HG02610 (cell line): Measurements from ENCODE around the gene ETF1.
"Not testable (repeated sequence)": the region's sequence is repeated elsewhere in the genome, so short reads cannot be mapped to it uniquely, and the experiment has no call there.

ENCODE experiments used
- ATAC-seq: cut with Tn5 transposase; IDR thresholded peaks from one replicate; pipeline ENCODE4 v1.9.1; 2021; ENCODE audit warnings: mild to moderate bottlenecking, moderate library complexity; ENCODE audit not compliant: unreplicated experiment

The ETF1 gene

DNA sequence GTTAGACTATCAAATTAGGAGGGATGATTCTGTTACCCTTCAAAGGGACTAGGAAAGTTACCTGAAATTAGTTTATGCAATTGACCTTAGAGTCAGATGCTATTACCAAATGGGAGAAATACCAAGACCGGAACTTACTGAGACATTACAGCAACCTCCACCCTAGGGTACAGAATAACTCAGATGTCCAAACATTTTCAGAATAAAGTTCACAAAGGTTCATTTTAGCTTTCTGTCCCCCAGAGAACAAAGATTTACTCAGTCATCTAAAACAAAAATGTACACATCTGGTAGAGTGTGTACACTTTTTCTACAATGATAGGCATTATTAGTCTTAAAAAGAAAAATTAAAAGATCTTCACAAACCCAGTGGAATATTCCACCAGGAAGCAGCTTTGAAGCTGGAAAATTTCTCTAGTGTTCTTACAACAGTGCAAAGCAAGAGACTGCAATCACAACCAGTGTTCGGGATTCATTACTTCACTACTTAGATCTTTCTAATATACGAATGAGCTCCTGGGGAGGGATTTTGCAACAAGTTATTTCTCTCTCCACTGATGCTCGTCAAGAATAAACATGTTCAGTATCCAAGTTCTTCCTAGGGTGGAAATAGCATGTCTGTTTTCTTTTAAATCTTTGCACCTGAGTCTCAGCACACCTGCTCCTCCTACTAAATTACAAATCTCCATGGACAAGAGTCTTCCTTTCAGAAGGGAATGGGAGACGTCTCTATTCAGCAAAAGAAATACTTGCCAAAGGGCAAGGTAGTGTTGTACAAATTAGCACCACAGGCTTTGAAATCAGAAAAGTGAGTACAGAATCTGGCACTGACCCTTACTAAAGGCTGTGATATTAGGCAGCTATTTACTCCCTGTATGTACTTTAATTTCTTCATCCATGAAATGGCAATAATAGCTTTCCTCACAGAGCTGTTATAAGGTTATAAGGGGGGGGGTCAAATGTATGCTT lies 8.8 kb downstream of the ETF1 start:
- no peak for ATAC-seq

DNA sequence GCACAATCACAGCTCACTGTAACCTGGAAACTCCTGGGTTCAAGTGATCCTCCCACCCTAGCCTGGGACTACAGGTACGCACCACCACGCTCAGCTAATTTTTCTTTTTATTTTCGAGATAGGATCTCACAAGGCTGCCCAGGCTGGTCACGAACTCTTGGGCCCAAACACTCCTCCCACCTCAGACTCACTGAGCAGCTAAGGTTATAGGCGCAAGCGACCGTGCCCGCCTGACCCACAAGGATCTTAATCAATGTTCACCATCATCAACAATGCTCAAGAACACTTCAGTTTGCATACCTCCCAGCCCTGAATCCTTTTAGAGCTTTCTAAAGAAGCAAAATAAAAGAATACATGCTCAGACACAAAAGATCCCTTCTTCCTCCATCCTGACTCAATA lies 13.2 kb downstream of the ETF1 start:
- ATAC-seq, result no peak

DNA sequence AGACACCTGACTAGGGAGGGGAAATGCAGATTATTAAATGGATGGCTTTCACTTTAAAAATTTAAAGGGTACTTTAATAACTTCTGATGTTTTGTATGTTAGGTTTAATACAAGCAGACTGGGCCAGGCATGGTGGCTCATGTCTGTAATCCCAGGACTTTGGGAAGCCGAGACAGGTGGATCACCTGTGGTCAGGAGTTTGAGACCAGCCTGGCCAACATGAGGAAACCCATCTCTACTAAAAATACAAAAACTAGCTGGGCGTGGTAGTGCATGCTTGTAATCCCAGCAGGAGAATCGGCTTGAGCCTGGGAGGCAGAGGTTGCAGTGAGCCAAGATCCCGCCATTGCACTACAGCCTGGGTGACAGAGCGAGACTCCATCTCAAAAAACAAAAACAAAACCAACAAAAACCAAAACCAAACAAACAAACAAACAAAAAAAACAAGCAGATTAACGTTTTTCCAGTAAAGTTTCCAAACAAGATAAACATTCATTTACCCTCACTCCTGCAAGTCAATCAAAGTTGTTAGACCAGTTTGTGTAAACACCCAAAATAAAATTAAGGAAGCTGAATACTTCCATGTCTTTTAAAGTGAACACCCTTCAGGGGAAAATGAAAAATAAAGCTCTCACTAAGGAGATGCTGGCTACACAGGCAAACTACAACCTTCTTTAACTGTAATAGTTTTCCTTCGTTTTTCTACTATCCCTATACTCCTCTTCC lies 14.1 kb downstream of the ETF1 start:
- ATAC-seq, result no peak

DNA sequence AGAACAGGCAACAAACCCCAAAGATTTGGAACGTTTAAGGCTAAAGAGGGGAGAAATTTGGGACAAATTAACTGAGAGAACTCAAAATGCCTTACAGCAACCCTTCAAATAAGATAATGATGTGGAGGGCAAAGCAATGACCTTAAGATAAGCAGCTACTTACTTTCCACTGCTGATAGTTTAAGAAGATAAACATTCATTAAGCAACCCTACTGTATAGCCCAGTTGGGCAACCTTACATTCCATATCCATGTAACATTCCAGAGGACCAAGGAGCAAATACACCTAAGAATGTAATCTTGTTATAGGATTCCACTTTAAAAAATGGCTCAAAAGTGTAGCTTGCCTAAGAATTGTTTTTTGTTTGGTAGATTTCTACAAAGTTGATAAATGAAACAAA lies 14.8 kb downstream of the ETF1 start:
- no peak for ATAC-seq

DNA sequence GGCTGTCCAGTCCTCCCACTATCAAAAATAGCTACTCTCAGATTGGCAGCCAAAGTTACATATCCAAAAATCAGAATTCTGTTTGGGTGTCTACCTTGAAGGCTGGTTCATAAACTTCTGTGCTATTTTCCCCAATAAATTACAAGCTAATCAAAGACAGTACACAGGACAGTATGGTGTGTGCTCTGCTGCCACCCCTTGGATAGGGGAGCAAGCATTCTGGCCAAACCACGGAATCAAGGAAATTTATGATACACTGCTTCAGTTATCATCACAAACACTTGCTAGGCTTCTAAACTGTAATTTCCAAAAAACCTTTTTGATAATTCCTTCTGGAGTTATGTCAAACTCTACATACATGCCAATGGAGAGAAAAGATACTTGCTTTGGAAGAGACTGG lies 15.9 kb downstream of the ETF1 start:
- no peak for ATAC-seq

DNA sequence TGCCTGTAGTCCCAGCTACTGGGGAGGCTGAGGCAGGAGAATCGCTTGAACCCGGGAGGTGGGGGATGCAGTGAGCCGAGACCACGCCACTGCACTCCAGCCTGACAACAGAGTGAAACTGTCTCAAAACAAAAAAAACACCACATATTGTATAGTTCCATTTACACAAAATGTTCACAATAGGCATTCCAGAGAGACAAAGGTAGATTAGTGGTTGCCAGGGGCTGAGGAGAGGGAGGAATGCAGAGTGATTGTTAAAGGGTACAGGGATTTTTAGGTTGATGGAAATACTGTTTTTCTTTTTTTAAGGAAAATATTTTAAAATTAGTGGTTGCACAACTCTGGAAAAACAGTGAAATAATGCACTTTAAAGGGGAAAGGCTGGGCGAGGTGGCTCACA lies 19.6 kb downstream of the ETF1 start:
- ATAC-seq, result no peak

DNA sequence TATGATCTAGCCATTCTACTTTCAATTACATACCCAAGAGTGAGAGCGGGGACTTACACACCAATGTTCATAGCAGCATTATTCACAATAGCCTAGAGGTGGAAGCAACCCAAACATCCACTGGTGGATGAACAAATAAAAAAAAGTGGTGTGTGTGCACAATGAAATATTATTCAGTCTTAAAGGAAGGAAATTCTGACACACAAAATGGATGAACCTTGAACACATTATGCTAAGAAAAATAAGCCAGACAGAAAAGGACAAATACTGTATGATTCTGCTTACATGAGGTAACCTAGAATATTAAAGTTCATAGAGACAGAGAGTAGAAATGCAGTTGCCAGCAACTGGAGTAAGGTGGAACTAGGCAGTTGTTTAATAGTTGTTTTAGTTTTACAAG lies 22.1 kb downstream of the ETF1 start:
- no peak for ATAC-seq

DNA sequence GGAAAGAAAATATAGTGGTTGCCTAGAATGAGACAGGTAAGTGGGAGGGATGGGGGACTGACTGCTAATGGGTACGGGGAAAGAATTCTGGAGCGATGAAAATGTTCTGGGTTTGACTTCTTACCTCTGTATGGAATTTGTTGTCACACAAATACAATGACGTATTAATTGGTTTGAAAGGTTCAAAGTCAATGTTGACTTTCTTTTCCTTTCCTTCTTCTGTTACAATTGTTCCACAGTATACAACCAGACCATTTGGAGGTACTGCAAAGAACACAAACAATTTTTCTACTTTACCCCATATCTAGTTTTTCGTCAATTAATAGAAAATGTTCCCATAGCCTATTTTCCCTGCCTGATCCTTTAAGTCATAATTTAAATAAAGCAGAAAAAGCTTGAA lies 25.6 kb downstream of the ETF1 start:
- no peak for ATAC-seq

DNA sequence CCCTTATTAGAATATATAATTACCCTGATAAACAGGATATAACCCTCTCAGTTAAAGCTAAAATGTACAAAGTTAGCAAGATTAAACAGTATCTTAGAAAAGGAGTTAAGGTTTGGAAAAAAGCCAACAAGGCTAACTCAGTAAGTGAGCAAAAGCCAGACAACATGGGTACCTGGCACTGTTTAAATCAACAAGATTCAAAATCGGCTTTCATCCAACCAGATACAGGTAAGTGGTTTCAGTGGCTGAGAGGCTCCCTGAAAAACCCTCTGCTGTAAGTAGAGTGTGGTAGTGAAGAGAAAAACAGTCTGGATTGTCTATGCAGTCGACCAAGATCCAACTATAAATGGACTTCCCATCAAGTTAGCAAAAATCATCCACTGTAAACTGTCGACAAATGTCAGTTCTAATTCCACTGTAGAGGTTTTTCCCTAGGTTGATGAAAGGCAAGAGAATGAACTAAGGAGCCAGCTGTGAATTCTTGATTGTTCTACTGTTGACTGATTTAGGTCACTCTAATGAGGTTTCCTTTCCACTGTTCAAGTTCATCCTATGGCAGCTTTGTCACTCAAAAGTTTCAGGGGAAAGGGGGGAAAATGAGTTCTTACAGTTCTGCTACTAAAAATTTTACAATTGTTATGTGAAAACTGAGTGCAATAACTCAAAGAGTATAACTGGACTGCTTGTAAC lies 27.3 kb downstream of the ETF1 start:
- no peak for ATAC-seq

DNA sequence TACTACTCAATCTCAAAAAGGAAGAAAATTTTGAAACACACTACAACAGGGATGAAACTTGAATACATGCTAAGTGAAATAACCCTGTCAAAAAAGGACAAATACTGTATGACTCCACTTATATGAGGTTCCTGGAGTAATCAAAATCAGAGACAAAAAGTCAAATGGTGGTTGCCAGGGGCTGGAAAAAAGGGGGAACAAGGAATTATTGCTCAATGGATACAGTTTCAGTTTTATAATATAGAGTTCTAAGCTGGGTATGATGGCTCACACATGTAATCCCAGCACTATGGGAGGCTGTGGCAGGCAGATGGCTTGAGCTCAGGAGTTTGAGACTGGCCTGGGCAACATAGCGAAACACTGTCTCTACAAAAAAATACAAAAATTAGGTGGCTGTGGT lies 29.0 kb downstream of the ETF1 start:
- ATAC-seq, result no peak

DNA sequence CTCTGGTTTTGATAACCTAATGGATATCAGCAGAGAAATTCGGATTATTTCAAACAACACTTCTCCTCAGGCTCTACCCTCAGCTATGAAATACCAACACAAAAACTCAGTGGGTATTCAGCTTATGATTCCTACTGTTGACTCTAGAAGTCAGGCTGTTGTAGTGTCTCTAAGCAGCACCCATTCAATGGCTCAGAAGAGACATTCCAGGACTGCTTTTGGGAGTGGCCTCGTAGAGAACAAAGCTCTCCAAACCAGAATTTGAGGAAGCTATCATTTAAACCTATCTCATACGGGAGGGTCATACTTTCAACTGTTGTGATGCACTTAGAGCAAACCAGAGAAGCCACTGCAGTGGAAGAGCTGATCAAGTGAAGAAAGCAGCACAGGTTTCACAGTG lies 34.1 kb downstream of the ETF1 start:
- ATAC-seq, result no peak

DNA sequence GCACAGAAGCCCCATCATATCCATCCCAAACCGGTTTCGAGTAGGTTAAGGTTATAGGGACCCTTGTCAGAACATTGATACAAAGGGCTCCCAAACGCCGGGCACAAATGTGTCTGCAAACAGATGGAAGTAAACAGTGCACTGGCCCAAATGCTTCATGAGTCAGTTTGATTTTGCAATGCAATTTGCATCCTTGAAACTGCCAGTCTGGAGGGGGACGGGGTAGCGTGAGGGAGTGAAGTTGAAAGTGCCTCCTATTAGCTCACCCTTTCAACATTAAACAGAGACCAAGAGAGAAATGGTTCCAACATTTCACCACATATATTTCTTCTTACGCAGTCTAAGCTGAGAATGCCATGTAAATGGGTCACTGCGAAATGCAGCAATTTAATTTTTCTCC lies 35.6 kb downstream of the ETF1 start:
- ATAC-seq, result not testable (repeated sequence)

DNA sequence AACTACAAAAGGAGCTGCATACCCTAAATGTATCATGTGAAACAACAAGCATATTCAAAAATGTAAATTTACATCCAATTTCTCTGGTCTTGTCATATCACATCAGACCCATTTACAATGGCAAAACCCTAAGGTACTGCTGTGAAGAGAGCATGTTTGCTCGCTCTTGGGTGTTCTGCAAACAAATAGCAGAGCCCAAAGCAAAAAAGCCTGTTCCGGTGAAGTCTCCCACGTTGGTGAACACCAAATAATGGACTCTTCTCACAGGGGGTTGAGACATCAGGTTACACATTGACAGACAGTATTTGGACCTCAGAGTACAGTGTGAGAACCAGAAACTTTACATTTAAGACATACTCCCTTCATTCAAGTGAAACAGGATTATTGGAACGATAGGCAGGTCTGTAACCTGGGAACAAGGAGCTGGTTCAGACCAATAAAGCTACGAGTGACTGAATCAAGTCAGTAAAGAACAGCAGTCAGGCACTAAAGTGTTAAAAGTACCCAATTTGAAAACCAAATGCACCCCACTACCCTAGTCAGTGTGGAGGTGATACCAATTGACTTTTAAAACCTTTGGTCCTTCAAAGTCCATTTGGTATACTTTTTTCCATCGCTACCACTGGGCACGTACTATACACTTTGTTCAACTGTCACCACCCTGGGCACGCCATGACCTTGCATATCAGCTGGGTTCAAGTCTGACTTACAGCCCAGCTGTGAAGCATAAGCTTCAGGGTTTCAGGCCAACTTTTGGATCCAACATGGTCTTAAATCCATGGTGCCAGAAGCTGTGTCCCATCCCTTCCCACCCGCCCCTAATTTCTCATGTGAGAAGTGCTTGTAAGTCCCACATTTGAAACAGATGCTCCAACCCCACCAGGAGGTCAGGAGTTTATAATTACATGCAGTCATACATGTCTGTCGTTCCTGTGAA lies 36.4 kb downstream of the ETF1 start:
- ATAC-seq, result no peak

DNA sequence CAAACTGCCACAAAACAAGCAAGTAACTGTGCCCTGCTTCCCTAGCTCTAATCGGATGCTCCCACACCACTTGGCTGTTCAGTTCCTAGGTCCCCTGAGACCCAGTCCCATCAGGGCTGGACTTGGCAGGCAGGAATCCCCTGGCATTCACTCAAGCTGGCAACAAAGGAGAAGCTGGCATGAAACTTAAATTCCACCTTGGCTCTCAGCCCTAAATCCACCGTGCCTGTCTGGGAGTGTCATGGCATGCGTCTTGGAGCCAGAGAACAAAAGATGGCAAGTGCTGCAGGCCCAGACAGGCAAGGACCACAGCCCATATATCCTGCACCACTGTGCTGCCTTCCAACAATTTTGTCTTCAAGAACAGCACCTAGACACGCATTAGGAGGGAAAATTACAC lies 38.2 kb downstream of the ETF1 start:
- no peak for ATAC-seq

DNA sequence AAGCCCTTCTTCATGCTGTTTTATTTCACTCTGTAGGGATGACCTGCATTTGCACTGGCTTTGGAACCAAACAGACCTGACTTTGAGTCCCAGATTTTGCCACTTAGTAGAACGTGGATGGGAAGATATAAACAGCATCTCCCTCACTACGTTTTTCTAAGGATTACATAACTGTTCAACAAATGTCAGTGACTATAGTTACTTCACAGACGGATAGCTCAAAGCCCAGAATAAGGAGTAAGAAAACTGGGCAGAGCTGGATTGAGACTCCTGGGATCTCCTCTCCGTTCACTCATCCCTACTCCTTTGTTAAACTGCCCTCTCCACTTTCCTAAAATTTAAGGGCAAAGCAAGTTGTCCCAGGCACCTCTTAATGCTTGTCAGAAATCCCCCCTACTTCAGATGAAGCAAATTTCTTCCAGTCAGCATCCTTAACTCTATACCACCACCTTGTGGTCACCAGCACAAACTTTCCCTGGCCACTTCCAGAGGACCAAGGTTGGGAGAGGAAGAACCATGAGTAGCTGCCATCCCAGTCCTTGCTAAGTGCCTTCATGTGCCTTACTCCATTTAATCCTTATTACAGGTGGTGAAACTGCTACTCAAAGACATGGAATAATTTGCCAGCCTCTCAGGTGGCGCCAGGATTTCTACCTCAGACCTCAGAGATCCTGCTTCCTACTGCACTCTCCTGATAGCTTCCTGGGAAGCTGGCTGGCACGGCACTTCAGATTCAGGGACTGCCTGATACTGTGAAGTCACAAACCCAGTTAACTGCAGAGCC lies 39.4 kb downstream of the ETF1 start:
- ATAC-seq, result no peak

DNA sequence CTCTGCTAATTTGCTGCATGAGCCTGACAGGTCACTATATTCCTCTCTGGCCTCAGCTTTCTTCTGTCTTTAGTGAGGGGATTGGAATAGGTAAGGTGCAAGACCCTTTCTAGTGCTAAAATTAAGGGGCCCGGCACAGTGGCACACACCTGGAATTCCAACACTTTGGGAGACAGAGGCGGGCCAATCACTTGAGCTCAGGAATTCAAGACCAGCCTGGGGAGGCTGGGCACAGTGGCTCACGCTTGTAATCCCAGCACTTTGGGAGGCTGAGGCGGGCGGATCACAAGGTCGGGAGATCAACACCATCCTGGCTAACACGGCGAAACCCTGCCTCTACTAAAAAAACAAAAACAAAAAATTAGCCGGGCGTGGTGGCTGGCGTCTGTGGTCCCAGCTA lies 40.5 kb downstream of the ETF1 start:
- no peak for ATAC-seq

DNA sequence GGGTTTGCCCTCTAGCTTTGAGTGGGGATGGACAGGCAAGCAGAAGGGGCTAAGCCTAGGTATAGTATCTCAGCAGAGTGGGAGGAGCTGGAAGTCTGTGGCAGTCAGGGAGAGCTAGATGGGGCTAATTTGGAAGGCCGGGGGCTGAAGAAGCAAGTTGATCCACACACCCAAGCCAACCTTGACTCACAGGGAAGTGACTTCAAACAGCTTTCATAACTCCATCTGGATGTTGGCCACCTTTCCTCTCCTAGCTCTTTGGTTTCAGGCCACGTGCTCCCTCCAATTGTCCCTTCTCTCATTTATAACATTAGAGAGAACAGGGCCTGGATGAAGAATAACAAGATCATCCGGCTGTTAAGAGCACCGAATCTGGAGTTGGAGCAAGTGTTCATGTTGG lies 40.9 kb downstream of the ETF1 start:
- no peak for ATAC-seq

DNA sequence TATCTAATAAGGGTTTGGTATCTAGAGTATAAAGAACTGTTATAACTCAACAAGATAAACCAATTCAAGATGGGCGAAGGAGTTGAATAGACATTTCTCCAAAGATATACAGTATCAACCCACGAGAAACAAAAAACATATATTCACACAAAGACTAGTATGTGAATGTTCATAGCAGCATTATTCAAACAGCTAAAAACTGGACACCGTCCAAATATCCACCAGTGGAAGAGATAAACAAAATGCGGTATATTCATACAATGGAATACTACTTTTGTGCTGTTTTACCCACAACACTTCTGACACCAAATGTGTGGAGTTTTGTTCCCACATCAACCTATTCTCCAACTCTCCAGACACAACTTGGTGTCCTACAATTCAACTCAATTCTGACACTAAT lies 44.7 kb downstream of the ETF1 start:
- ATAC-seq, result no peak

DNA sequence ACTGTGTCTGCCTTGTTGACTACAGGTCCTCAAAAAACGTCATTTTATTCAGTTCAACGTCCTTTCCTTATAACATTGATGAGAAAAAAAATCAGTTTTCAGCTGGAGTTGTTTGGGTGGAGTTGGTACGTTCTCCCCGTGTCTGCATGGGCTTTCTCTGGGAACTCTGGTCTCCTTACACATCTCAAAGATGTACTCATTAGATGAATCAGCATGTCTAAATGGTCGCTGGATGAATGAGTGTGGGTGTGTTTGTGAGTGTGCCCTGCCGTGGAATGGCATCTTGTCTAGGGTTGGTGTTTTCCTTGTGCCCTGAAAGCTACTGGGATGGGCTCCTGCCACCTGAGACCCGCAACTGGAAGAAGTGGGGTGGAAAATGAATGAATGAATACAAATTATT lies 47.7 kb downstream of the ETF1 start:
- no peak for ATAC-seq

DNA sequence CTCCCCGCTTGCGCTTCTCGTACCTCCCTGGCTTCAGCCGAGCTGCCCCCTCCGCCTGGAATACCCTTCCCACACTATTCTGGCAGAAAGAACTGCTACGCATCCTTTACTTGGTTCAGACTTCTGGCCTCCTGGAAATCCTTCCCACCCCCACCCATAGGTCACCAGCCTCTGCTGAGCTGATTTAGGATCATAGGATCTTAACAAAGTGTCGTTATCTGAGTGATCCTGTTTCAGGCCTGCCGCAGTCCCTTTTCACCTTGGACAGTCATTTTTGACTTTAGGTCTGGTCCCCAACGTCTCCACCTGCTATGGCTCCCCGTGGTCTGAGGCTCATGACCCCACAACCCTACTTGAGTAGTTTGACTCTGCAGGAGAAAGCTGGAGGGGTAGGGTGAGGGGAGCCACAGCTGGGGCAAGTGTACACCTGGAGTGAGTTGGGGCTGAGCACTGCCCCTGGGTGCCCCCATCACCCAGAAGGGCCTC lies 50.4 kb downstream of the ETF1 start:
- ATAC-seq, result no peak
